HG03135 (cell line): ENCODE measurements around the gene FAM13A.
"Not testable (repeated sequence)": the region's sequence is repeated elsewhere in the genome, so short reads cannot be mapped to it uniquely, and the experiment has no call there.

Source experiments
- ATAC-seq: cut with Tn5 transposase; IDR thresholded peaks from one replicate; pipeline ENCODE4 v1.9.1; 2021; ENCODE audit warnings: mild to moderate bottlenecking, moderate library complexity; ENCODE audit not compliant: unreplicated experiment

Gene FAM13A

DNA sequence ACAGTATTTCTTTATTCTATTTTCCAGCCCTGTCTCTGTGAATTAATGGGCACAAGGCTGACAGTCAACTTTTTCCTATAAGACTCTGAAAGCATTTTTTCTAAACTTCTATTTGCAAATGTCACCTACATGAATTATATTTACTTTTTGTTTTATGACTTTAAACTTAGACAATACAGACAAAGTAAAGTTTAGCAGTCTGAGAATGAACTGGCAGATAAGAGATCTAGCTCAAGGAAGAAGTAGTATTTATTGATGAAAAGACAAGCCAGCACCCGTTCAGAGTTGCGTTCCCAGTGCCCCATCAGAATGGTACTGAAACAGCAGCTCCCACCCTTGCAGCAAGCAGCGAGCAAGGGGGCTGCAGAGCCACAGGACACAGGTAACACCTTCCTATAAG lies 148.5 kb downstream of the FAM13A start:
- ATAC-seq, result no peak

- no peak for ATAC-seq
Observed at GRCh38 chr4:88908003-88908402, 149.0 kb downstream of the FAM13A start.

DNA sequence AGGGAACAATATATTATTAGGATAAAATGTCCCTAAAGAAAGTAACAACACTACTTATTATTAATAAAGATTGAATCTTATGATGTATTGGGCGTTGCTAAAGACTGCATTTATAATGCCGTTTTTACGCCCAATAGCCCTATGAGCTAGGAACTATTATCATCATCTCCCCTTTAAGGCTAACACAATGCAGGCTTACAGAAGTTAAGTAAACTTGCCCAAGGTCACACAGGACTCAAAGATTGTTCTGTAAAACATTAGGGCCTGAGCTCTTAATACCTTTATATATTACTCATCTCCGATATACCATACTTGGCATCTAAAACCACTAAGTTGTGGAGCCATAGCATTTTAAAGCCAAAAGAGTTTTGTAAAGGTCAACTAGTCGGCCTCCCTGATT lies 149.5 kb downstream of the FAM13A start:
- no peak for ATAC-seq

- ATAC-seq, result not testable (repeated sequence)
Observed at GRCh38 chr4:88904240-88904639, 152.7 kb downstream of the FAM13A start.

DNA sequence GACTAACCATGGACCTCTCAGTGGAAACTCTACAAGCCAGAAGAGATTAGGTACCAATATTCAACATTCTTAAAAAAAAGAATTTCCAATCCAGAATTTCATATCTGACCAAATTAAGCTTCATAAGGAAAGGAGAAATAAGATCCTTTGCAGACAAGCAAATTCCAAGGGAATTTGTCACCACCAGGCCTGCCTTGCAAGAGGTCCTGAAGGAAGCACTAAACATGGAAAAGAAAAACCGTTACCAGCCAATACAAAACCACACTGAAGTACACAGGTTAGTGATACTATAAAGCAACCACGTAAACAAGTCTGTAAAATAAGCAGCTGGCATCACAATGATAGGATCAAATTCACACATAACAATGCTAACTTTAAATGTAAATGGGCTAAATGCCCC lies 156.6 kb downstream of the FAM13A start:
- no peak for ATAC-seq

DNA sequence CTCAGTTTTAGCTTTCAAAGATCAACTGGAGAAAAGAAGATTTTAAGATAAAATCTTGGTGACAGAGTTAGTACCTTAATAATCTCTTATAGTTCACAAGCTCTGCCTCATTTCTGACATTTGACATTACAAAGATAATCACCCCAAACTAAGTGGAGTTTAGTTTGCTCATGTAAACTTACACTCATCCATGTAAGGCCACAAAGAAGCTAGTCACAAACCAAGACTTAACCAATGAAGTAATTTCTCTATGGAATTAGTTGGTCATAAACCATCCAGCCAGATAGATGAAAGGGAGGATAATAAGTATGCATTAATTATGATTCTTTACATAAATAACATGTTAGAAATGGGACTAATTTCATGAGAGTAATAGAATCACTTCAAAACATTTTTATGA lies 159.2 kb downstream of the FAM13A start:
- ATAC-seq, result no peak

DNA sequence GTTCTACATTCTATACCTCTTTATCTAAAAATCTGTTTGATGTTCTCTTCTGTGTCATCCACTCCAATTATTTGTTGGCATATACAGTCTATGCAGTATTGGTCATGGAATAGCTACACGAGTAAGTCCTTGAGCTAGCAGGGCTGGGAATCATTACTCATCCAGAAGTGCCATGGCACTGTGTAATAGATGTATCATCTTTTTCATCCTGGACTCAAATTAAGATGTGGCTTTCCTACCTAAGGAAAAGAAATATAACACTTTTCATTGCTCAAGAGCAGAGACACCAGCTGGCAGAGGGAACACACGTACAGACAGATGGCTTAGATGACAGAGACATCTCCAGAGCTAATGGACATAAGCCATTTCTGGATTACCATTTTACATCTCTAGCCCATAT lies 159.8 kb downstream of the FAM13A start:
- no peak for ATAC-seq

GRCh38 chr4:88893961-88894360 lies 163.0 kb downstream of the FAM13A start:
- ATAC-seq, result no peak

DNA sequence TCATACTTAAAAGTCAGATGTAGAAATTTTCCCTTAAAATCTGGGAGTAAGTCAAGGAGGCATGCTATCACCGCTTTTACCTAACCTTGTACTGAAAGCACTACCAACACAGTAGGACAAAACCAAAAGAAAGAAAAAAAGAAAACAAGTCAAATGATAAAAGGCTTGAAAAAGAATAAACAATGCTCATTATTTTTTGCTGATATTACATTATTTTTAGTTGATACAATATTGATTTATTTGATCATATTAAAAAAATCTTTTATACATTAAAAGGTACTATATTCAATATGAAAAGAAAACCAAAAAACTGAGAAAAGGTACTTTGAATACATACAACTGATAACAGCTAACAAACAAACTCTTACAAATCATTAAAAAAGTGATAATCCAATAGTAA lies 164.3 kb downstream of the FAM13A start:
- ATAC-seq, result no peak

- no peak for ATAC-seq
Observed at GRCh38 chr4:88891636-88892035, 165.3 kb downstream of the FAM13A start.

DNA sequence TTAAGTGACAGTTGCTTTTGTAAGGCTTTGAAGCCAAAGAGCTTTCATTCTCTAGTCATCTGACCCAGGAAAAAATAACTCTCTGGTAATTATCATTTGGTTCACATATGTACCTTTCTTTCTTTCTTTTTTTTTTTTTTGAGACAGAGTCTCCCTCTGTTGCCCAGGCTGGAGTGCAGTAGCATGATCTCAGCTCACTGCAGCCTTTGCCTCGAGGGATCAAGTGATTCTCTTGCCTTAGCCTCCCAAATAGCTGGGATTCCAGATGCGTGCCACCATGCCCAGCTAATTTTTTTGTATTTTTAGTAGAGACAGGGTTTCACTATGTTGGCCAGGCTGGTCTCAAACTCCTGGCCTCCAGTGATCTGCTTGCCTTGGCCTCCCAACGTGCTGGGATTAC lies 169.6 kb downstream of the FAM13A start:
- ATAC-seq, result not testable (repeated sequence)

- ATAC-seq, result no peak
Observed at GRCh38 chr4:88881227-88881569, 175.8 kb downstream of the FAM13A start.

DNA sequence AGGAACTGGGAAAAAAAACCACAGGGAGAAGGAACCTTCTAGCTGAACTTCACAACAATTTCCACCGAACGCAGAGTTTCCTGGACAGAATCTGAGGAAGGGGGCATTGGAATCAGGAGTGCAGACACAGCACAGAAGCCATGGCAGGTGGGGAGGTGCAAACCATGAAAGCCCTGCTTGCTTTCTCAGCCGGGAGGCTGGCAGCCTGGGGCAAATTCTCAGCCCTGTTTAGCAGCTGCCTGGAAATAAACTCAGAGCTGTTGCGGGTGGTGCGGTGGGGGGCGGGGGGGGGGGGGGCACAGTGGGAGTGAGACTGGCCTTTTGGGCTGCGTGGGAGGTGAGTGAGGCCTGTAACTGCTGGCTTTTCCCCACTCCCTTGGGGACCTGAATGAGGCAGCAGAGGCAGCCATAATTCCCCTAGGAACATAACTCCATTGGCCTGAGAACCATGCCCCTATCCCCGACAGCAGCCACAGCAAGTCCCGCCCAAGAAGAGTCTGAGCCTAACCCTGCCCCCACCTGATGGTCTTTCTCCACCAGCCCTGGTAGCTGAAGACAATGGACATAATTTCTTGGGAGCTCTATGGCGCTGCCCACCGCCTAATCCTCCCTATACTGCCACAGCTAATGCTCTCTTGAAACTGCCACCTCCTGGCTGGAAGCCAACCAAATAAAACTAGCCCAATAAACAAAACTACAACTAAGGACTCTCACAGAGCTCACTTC lies 176.3 kb downstream of the FAM13A start:
- ATAC-seq, result no peak

DNA sequence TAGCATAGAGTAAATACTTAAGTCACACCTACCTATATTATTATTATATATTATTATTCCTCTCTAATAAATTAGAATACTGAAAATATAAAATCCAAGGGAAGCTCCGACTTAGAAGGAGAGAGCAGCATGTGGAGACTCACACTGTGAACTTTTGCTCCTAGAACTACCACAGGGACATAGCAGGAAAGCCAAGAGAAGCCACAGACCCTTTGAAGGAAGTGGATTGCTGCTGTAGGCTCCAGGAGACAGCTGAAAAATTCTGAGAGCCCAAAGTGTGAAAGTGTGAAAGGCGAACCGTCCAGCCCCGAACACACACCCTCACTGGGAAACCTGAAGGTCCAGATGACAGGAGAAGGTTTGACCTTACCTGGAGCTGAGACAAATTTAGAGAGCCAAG lies 177.0 kb downstream of the FAM13A start:
- ATAC-seq, result no peak

GRCh38 chr4:88878642-88879041 lies 178.3 kb downstream of the FAM13A start:
- ATAC-seq, result no peak

DNA sequence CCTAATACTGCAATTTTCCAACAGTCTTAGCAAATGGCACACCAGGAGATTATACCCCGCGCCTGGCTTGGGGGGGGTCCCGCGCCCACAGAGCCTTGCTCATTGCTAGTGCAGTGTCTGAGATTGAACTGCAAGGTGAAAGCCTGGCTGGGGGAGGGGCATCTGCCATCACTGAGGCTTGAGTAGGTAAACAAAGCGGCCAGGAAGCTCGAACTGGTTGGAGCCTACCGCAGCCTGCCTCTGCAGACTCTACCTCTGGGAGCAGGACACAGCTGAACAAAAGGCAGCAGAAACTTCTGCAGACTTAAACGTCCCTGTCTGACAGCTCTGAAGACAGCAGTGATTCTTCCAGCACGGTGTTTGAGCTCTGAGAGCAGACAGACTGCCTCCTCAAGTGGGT lies 186.6 kb downstream of the FAM13A start:
- no peak for ATAC-seq

DNA sequence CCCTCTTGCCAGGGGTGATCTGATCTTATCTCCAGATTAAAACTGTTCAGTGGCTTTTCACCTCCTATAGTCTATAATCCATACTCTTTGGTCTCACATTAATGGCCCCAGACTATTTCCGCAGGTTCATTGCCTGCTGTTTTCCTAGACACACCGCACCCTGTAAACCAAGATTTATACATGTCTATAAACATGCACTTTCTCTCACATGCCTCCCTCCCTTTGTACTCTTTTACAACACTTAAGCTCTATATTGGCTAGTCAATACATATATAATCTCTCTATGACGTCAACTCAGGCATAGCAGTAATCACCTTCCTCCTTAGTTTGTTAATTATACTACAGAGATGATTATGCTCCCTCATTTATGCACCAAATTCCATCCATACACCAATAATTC lies 188.5 kb downstream of the FAM13A start:
- no peak for ATAC-seq

GRCh38 chr4:88866862-88867550 lies 190.0 kb downstream of the FAM13A start:
- no peak for ATAC-seq

DNA sequence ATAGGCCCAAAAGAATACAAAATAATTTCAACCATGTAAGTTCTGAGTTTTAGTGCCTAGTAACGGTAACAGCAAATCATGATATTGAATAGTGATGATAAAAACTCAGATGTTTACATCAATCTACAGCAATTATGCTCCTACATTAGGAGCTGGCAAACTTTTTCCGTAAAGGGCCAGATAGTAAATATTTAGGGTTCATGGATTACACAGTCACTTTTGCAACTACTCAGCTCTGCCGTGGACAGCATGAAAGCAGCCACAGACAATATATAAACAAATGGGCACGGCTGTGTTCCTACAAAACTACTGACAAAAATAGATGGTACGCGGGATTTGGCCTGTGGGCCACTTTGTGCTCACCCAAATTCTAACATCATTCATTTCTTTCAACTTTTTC lies 191.5 kb downstream of the FAM13A start:
- ATAC-seq, result no peak

- no peak for ATAC-seq
Observed at GRCh38 chr4:88865046-88865445, 191.9 kb downstream of the FAM13A start.

DNA sequence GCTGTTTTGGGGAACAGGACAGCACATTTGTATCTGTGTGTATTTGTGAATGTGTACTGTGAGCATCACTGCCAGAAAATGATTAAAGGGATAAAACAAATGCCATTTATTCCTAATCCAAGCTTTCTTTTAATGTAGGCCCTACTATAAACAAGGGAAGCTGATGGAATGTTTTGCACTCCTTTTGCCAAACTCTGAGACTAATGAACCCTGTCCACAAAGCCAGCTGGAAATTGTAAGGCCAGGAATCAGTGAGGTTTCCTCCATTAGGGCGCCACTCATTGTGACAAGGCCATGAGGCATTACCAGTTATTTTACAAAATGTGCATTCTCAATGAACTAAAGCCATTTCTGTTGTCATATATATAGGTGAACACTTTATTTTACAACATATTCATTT lies 196.4 kb downstream of the FAM13A start:
- no peak for ATAC-seq

DNA sequence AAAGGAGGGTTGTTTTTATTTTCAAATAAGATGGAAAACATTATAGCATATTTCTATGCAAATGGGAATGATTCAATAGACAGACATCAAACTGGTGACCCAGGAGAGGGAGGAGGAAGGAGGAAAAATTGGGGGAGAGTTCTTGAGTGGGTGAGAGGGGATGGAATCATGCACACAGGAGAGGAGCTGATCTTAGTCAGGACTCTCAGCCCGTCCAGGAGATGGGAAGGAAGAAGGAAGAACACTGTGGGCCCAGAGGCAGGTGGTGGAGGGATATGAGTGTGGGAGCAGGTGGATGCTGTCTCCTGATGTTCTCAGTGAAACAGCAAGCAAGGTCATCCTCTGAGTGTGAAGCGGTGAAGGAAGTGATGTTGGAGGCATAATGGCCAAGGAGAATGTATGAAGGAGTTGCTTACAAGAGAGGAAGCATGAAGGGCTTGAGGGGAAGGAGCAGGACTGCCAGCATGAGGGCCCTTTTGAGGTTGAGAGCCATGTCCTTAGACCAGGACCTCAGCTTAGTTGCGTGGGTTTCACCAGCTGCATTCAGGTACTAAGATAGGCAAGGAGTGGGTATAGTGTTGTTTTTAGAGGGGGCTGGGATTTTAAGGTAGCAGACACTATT lies 197.7 kb downstream of the FAM13A start:
- ATAC-seq, result peak; percentile 23
